ENCODE results near the gene CHST13.
A peak's percentile ranks its signal among the peaks of the same experiment; 100 is the strongest.

Gene CHST13

GRCh38 chr3:126539558-126540250, 15.7 kb downstream of the CHST13 start:
- no peaks in the 10 kb centered on the region for H3K79me2 ChIP-seq (ENCODE audit: insufficient read depth, low read length)
- no peaks in the 10 kb centered on the region for H3K9me3 ChIP-seq (ENCODE audit: insufficient read depth, low read length, severe bottlenecking)
- H3K4me3 ChIP-seq (ENCODE audit: low read depth in 1 of 2, low read length in 2 of 2): no peak overlapping the region
- H3K36me3 ChIP-seq (ENCODE audit: insufficient read depth, low read length): no peaks in the 10 kb centered on the region
- H3K27me3 ChIP-seq (ENCODE audit: insufficient read depth, low read length, poor library complexity): no peaks in the 10 kb centered on the region
- H2AFZ ChIP-seq (ENCODE audit: low read depth, low read length): no peak overlapping the region
- ATAC-seq (ENCODE audit: insufficient read depth, low read depth) (no peak), DNase-seq (no peak)
- peak overlapping the region; percentile 39; the same call in 1 of the 2 replicates for H3K9ac ChIP-seq (ENCODE audit: low read depth, low read length)
- H3K4me2 ChIP-seq (ENCODE audit: insufficient read depth, low read length): no peak overlapping the region
- peaks cover 28% of the 10 kb centered on the region for H3K4me1 ChIP-seq (ENCODE audit: insufficient read depth, low read length)
- TF ChIP-seq, protein P1, sequence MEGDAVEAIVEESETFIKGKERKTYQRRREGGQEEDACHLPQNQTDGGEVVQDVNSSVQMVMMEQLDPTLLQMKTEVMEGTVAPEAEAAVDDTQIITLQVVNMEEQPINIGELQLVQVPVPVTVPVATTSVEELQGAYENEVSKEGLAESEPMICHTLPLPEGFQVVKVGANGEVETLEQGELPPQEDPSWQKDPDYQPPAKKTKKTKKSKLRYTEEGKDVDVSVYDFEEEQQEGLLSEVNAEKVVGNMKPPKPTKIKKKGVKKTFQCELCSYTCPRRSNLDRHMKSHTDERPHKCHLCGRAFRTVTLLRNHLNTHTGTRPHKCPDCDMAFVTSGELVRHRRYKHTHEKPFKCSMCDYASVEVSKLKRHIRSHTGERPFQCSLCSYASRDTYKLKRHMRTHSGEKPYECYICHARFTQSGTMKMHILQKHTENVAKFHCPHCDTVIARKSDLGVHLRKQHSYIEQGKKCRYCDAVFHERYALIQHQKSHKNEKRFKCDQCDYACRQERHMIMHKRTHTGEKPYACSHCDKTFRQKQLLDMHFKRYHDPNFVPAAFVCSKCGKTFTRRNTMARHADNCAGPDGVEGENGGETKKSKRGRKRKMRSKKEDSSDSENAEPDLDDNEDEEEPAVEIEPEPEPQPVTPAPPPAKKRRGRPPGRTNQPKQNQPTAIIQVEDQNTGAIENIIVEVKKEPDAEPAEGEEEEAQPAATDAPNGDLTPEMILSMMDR (IDR thresholded peaks at IDR 0.05; ENCODE audit: borderline replicate concordance, extremely low read depth, low read length, poor library complexity, severe bottlenecking): no peak
- TF ChIP-seq EZH2 (IDR thresholded peaks at IDR 0.05; ENCODE audit: borderline replicate concordance, low read depth, low read length, severe bottlenecking): no peak
- peak overlapping the region; percentile 80 for H3K27ac ChIP-seq (ENCODE audit: low read length)
- H4K20me1 ChIP-seq (ENCODE audit: insufficient read depth, low read length): no peaks in the 10 kb centered on the region; the same call in 1 of the 2 replicates

GRCh38 chr3:126540342-126540849, 16.4 kb downstream of the CHST13 start:
- ATAC-seq (ENCODE audit: insufficient read depth, low read depth): peak; percentile 37; the same call in 1 of the 3 replicates
- H3K4me3 ChIP-seq (ENCODE audit: low read depth in 1 of 2, low read length in 2 of 2): no peak overlapping the region

GRCh38 chr3:126540951-126541627, 17.1 kb downstream of the CHST13 start:
- Histone ChIP-seq H3K36me3 (ENCODE audit: insufficient read depth, low read length) (no peaks in the 10 kb centered on the region), H3K79me2 (ENCODE audit: insufficient read depth, low read length) (no peaks in the 10 kb centered on the region), H3K27me3 (ENCODE audit: insufficient read depth, low read length, poor library complexity) (no peaks in the 10 kb centered on the region), H3K27ac (ENCODE audit: low read length) (peak overlapping the region; percentile 80), H3K4me3 (ENCODE audit: low read depth in 1 of 2, low read length in 2 of 2) (no peak overlapping the region), H3K9me3 (ENCODE audit: insufficient read depth, low read length, severe bottlenecking) (no peaks in the 10 kb centered on the region), H2AFZ (ENCODE audit: low read depth, low read length) (no peak overlapping the region), H4K20me1 (ENCODE audit: insufficient read depth, low read length) (no peaks in the 10 kb centered on the region; the same call in 1 of the 2 replicates), H3K9ac (ENCODE audit: low read depth, low read length) (peak overlapping the region; percentile 43), H3K4me1 (ENCODE audit: insufficient read depth, low read length) (peaks cover 34% of the 10 kb centered on the region), H3K4me2 (ENCODE audit: insufficient read depth, low read length) (no peak overlapping the region; the same call in 1 of the 2 replicates)
- TF ChIP-seq, protein P1 (IDR thresholded peaks at IDR 0.05; ENCODE audit: borderline replicate concordance, extremely low read depth, low read length, poor library complexity, severe bottlenecking): no peak
- ATAC-seq (ENCODE audit: insufficient read depth, low read depth) (0 out of 3 replicates have a peak, but pooled peaks have one; percentile 27), DNase-seq (no peak)

More at GRCh38 chr3:126540342-126540849, 16.4 kb downstream of the CHST13 start:
- Histone ChIP-seq H3K9ac (ENCODE audit: low read depth, low read length) (peak overlapping the region; percentile 43), H3K9me3 (ENCODE audit: insufficient read depth, low read length, severe bottlenecking) (no peaks in the 10 kb centered on the region), H4K20me1 (ENCODE audit: insufficient read depth, low read length) (no peaks in the 10 kb centered on the region; the same call in 1 of the 2 replicates), H3K27ac (ENCODE audit: low read length) (peak overlapping the region; percentile 80), H3K36me3 (ENCODE audit: insufficient read depth, low read length) (no peaks in the 10 kb centered on the region), H3K4me2 (ENCODE audit: insufficient read depth, low read length) (no peak overlapping the region; the same call in 1 of the 2 replicates), H3K4me1 (ENCODE audit: insufficient read depth, low read length) (peaks cover 34% of the 10 kb centered on the region), H3K79me2 (ENCODE audit: insufficient read depth, low read length) (no peaks in the 10 kb centered on the region), H3K27me3 (ENCODE audit: insufficient read depth, low read length, poor library complexity) (no peaks in the 10 kb centered on the region), H2AFZ (ENCODE audit: low read depth, low read length) (no peak overlapping the region)
- peak; percentile 15 for DNase-seq
- TF ChIP-seq, protein P1 (IDR thresholded peaks at IDR 0.05; ENCODE audit: borderline replicate concordance, extremely low read depth, low read length, poor library complexity, severe bottlenecking): no peak
- no peak for TF ChIP-seq EZH2 (IDR thresholded peaks at IDR 0.05; ENCODE audit: borderline replicate concordance, low read depth, low read length, severe bottlenecking)
